ENCODE measurements around the gene CDC25A. TPM values are rescaled to one million over a fixed set of nuclear protein-coding genes. Genes with fewer than 3 reads are reported as not detected.

The CDC25A gene
- total RNA-seq (2021; fragmentation: NEBNext Ultra II Directional; extraction: Animal tissue kit (Norgen Biotek cat#: 25700)) = 62.1 and 65.0 TPM in 2 replicates
- polyA plus RNA-seq (2011; rRNA removed) = 20.7 and 22.2 TPM in 2 replicates
- polyA plus RNA-seq (2011; cell fraction: cytosol; rRNA removed) = 24.8 TPM
- polyA plus RNA-seq (2011; cell fraction: nucleus; rRNA removed) = 24.2 TPM
- polyA plus RNA-seq (2012, experiment 1 of 2) = 42.7 to 47.8 TPM (median 46.8 TPM) in 4 replicates
- 34.1 TPM for polyA plus RNA-seq (2012, experiment 2 of 2)
- 32.1 TPM for polyA plus RNA-seq (2013, experiment 1 of 2)
- polyA plus RNA-seq (2013, experiment 2 of 2) = 32.0 TPM
- polyA minus RNA-seq (2011; rRNA and poly(A)+ RNA removed) = 52.1 and 67.6 TPM in 2 replicates
- polyA minus RNA-seq (2011; cell fraction: cytosol; rRNA and poly(A)+ RNA removed) = 57.9 TPM
- 39.8 TPM for polyA minus RNA-seq (2011; cell fraction: nucleus; rRNA and poly(A)+ RNA removed)
- long read RNA-seq, experiment 1, partial matches to known transcripts = 11 of 62 reads
- long read RNA-seq, experiment 1, other reads (novel, unspliced or antisense) = 46 of 62 reads
- long read RNA-seq, experiment 2, partial matches to known transcripts = 0 of 25 reads
- long read RNA-seq, experiment 2, other reads (novel, unspliced or antisense) = 25 of 25 reads

DNA sequence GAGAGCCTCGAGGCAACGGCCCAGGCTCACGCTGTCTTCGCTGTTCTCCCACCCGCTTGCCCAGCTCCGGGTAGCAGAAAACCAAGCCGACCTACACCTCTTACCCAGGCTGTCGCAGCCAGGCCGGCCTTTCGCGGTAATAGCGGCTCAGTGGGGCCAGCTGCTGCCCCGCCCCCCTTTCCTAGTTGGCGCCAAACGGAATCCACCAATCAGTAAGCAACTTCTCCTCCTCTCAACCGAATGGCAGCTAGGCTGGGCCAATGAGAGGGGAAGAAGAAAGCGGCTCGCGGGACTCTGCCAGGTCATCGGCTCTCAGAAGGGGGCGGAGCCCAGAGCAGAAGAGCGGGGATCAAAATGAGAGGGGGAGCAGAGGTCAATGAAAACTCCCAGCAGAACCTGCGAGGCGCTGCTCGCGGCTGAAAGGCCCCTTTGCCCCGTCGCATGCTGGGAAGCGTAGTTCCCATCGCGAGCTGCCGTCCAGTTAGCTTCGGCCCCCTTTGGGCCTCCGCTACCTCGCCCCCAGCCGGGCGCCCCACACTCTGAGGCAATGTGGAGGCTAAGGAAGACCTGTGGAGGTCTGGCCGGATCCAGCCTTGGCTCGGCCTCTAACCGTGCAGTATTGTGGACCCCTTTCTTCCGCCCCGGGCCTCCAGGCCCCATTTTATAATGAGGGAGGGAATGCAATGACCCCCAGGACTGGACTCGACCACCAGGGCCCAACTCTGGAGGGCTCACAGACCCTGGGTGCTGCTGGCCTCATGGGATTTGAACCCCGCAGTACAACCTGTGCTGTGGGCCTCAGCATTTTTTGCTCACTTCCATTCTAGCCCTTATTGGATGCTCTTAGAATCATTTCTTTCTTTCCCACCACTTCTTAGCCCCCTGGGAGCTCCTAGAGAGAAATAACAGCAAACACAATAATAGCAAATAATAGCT, at the start of gene CDC25A:
CDC25A (minus strand) TSS at position 152 of the 936 bp plus-strand sequence. CDS start 470 bp downstream, outside the sequence.
- H3K4me2 ChIP-seq (ENCODE audit: insufficient read depth in 1 of 2, low read depth in 2 of 2, low read length in 2 of 2) = peak within 1 kb of the TSS; percentile 85 to 97
- H3K79me1 ChIP-seq (ENCODE audit: low read depth, low read length) = 0 out of 2 replicates have a peak, but pooled peaks cover 2% of the 10 kb centered on the region
- H3K27ac ChIP-seq (ENCODE audit: low read depth, low read length) = peak within 1 kb of the TSS; percentile 74
- H4K20me1 ChIP-seq (replicated peaks in 1 of 2; ENCODE audit: control insufficient read depth in 1 of 2, insufficient read depth in 2 of 2, low read length in 2 of 2) = peaks cover 2 to 4% of the 10 kb centered on the region in 2 experiments
- ChIA-PET POLR2A (ENCODE audit: partially characterized antibody) (interaction anchor here (0.5 to 5.1 kb wide), 21 partner anchors 9 to 338 kb away, joined by 3 to 82 read pairs (median 5); partner anchors contain the start of genes CCDC51 and ZNF589), CTCF (ENCODE audit: partially characterized antibody) (interaction anchor here (0.6 to 2.5 kb wide), 3 partner anchors 31 to 447 kb away, joined by 3 to 8 read pairs (median 3); no protein-coding TSS in a partner anchor)
- no peak within 1 kb of the TSS for H3K14ac ChIP-seq (ENCODE audit: insufficient read length)
- no peak within 1 kb of the TSS for H2BK120ac ChIP-seq (replicated peaks; ENCODE audit: low read depth, low read length)
- peak within 1 kb of the TSS; percentile 84 for H2BK12ac ChIP-seq (ENCODE audit: low read depth, low read length)
- H2AFZ ChIP-seq (ENCODE audit: low read length) = peak within 1 kb of the TSS; percentile 70; the same call in 1 of the 2 replicates
- 11% methylated on average over 41 of the region's 44 CpGs; no CpG with 5 or more reads in 1 of the 2 experiments for WGBS, 2 experiments (ENCODE audit: extremely low coverage in 1 of 2, insufficient coverage in 1 of 2, insufficient read length in 1 of 2, insufficient replicate concordance in 2 of 2, low coverage in 1 of 2, low lambda C conversion rate in 2 of 2, missing lambda C conversion rate in 1 of 2)
- peaks cover 0 to 2% of the 10 kb centered on the region in 2 experiments; a peak in 1 of 4 replicates for H3K9me3 ChIP-seq (ENCODE audit: insufficient read depth in 2 of 2, low read depth in 1 of 2, low read length in 1 of 2)
- H3K27me3 ChIP-seq (replicated peaks in 1 of 4; ENCODE audit: control insufficient read depth in 3 of 4, extremely low read depth in 1 of 4, insufficient read depth in 3 of 4, low read length in 3 of 4) = no peaks in the 10 kb centered on the region
- H3K23me2 ChIP-seq (ENCODE audit: low read depth, low read length) = peaks cover 6% of the 10 kb centered on the region; the same call in 1 of the 2 replicates
- FAIRE-seq (peak; percentile 89), DNase-seq (ENCODE audit: low read depth in 1 of 2, low spot score in 2 of 2) (peak; percentile 92 to 98)
- H4K5ac ChIP-seq (ENCODE audit: insufficient read length, low read depth, low read length) = peak within 1 kb of the TSS; percentile 42
- no peak within 1 kb of the TSS for H3K4ac ChIP-seq (replicated peaks; ENCODE audit: insufficient read length, low read depth, low read length)
- H2AK5ac ChIP-seq (ENCODE audit: low read depth, low read length) = no peak within 1 kb of the TSS
- H3K79me2 ChIP-seq (ENCODE audit: control insufficient read depth in 1 of 2, insufficient read depth in 2 of 2, low read length in 2 of 2) = peaks cover 12 to 40% of the 10 kb centered on the region in 2 experiments
- H3K4me1 ChIP-seq (replicated peaks in 1 of 4; ENCODE audit: control insufficient read depth in 3 of 4, insufficient read depth in 4 of 4, low read length in 3 of 4) = peaks cover 0 to 12% (median 8%) of the 10 kb centered on the region in 4 experiments; a peak in 5 of 7 replicates
- peak within 1 kb of the TSS; percentile 35 for H3K56ac ChIP-seq (replicated peaks; ENCODE audit: insufficient read length, low read depth, low read length)
- H3K18ac ChIP-seq (ENCODE audit: extremely low read depth, low read length) = peak within 1 kb of the TSS; percentile 68; the same call in 1 of the 2 replicates
- peak within 1 kb of the TSS; percentile 97 for H4K8ac ChIP-seq (ENCODE audit: extremely low read depth, insufficient read depth, low read length)
- H4K91ac ChIP-seq (replicated peaks; ENCODE audit: insufficient read length, low read length) = peak within 1 kb of the TSS; percentile 57
- no peak within 1 kb of the TSS for H3K23ac ChIP-seq (ENCODE audit: insufficient read length)
- H2BK15ac ChIP-seq (ENCODE audit: low read length) = no peak within 1 kb of the TSS; the same call in 1 of the 2 replicates
- H3K9ac ChIP-seq (replicated peaks in 1 of 4; ENCODE audit: extremely low read depth in 1 of 4, low read depth in 3 of 4, low read length in 3 of 4) = peak within 1 kb of the TSS; percentile 91 to 96 (median 92)
- H3K36me3 ChIP-seq (ENCODE audit: control insufficient read depth in 2 of 4, insufficient read depth in 4 of 4, low read length in 3 of 4) = peaks cover 7 to 32% (median 21%) of the 10 kb centered on the region in 4 experiments; a peak in 7 of 8 replicates
- peak within 1 kb of the TSS; percentile 65 to 98 (median 87) for H3K4me3 ChIP-seq (ENCODE audit: extremely low read depth in 1 of 4, insufficient read depth in 2 of 4, low read depth in 3 of 4, low read length in 4 of 4)
- H2BK5ac ChIP-seq (ENCODE audit: low read depth, low read length) = peak within 1 kb of the TSS; percentile 83; the same call in 1 of the 2 replicates
- 0 out of 2 replicates have a peak within 1 kb of the TSS, but pooled peaks have one; percentile 55 for H2BK20ac ChIP-seq (ENCODE audit: low read length)
- peak; percentile 81 to 88 for TF ChIP-seq POLR2A (IDR thresholded peaks at IDR 0.05; ENCODE audit: control extremely low read depth in 1 of 2, low read depth in 2 of 2, low read length in 2 of 2)
- 0 out of 2 replicates have a peak, but pooled peaks have one; percentile 3 for TF ChIP-seq TEAD4 (IDR thresholded peaks at IDR 0.05; ENCODE audit: low read depth, low read length)
- no peak for TF ChIP-seq USF2 (IDR thresholded peaks at IDR 0.05; ENCODE audit: low read length)
- TF ChIP-seq MAX (IDR thresholded peaks at IDR 0.05) = peak; percentile 52; the same call in 1 of the 2 replicates
- TF ChIP-seq RXRA (IDR thresholded peaks at IDR 0.05; ENCODE audit: insufficient read depth, low read depth, low read length) = no peak
- peak; percentile 78; the same call in 1 of the 2 replicates for TF ChIP-seq TBP (IDR thresholded peaks at IDR 0.05; ENCODE audit: low read depth, low read length)

Data from H1 (cell line).